ENCODE results near the gene PLEKHG3. TPM values are rescaled to one million over a fixed set of nuclear protein-coding genes. Genes with fewer than 3 reads are reported as not detected.

PLEKHG3 gene
- total RNA-seq, 1 donor from 2014 or later: 22.0 TPM

- intact Hi-C loops (cut with micrococcal nuclease): no loop called here
- ATAC-seq: no peak
- no peak for DNase-seq
Measured at GRCh38 chr14:64768401-64769095, 64.3 kb downstream of the PLEKHG3 start.

GRCh38 chr14:64769096-64770020 is 65.1 kb downstream of the PLEKHG3 start:
- no peak for DNase-seq
- no peak for ATAC-seq
- intact Hi-C loops (cut with micrococcal nuclease): no loop called here

- ATAC-seq: no peak
- no peak for DNase-seq
- intact Hi-C loops (cut with micrococcal nuclease): no loop called here
Measured at GRCh38 chr14:64770751-64771150, 66.5 kb downstream of the PLEKHG3 start.

GRCh38 chr14:64771161-64771560 is 66.9 kb downstream of the PLEKHG3 start:
- ATAC-seq: no peak
- intact Hi-C loops (cut with micrococcal nuclease): no loop called here
- DNase-seq: no peak

GRCh38 chr14:64772397-64772950 is 68.2 kb downstream of the PLEKHG3 start:
- intact Hi-C loops (cut with micrococcal nuclease): no loop called here
- DNase-seq (no peak), ATAC-seq (no peak)

DNA sequence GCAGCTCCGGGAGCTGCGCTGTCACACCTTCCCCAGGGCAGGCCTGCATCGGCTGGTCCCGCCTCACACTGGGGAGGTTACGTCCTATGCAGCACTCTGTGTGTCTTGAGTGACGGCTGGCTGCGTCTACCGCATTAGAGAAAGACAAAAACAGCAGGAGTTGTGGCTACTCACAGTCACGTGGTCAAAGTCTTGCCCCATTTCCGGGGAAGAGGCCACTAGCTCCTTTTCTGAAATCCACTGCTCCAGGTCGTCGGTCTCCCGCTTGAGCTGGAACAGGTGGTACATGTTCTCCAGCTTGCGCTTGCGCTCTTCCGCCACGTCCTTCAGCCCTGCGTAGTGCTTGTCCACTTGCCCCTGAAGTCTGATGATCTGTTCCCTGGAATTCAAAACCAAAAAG is 68.8 kb downstream of the PLEKHG3 start:
- intact Hi-C loops (cut with micrococcal nuclease): no loop called here
- ATAC-seq: no peak
- no peak for DNase-seq

DNA sequence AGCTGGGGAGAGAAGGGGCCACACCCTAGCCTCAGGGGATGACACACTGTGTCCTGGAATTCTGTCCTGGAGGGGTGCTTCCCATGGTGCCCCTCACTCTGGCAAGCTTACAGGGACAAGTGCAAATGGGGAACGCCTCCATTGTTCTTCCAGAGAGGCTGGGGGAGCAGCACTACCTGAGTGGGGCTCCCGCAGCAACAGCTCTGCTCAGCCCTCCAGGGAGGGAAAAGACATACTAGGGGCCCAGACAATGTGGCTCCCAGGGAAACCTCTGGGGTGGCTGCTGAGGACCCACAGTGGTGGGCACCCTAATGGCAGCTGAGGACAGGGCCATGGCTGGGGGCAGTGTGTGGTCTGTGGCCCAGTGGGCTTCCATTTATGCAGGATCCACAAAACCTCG is 69.4 kb downstream of the PLEKHG3 start:
- intact Hi-C loops (cut with micrococcal nuclease): no loop called here
- DNase-seq (no peak), ATAC-seq (no peak)

DNA sequence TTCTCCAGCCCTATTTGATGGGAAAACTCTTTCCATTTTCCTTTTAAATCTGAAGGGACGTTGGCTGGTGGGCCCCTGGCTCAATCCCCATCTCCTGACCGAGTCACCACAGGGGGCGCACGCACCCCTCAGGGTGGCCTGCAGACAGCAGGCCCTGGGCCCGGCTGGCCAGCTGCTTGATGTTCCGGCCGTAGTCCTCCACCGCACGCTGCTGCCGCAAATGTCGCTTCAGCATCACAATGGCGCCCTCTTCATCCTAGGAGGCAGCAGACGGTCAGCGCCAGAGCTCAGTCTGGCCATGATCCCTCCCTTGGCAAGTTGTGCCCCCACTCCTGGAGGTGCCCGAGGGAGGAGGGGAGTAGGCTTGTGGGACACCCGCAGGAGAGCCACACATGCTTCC is 70.0 kb downstream of the PLEKHG3 start:
- ATAC-seq (no peak), DNase-seq (no peak)
- intact Hi-C loops (cut with micrococcal nuclease): no loop called here

DNA sequence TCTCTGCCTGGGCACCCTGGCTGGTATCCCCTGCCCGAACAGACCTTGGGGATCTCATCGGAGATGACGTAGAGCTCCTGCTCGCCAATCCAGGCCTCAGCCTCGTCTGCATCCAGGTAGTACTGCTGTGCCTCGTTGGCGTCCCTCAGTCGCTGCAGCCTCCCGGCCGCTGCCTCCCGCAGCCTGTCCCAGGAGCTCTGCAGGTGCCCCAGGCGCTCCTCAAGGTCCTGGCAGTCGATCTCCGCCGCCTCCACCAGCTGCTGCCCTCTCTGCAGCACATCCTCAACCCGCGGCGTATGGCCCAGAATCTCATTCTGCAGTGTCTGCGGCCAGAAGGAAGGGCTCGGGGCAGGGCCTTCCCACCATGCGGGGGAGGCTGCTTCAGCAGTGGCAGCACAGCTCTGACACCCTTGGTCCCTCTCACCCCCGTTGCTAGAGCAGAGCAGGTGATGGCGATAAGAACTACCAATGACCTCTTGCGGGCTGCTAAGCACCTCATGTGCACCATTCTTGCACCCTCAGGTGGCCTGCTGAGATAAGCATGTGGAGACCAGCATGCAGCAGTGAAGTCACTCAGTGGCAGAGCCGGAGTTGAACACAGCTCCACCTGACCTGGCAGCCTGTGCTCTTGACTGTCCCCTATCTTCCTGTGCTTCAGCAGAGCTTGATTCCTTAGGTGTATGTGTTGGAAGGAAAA is 71.0 kb downstream of the PLEKHG3 start:
- DNase-seq: no peak
- intact Hi-C loops (cut with micrococcal nuclease): no loop called here

GRCh38 chr14:64777461-64777860 is 73.2 kb downstream of the PLEKHG3 start:
- intact Hi-C loops (cut with micrococcal nuclease): no loop called here
- ATAC-seq: no peak
- DNase-seq: no peak

More for the DNA sequence above, 71.0 kb downstream of the PLEKHG3 start:
- ATAC-seq: no peak

- DNase-seq (peak; percentile 62), ATAC-seq (peak; percentile 83)
- intact Hi-C loops (cut with micrococcal nuclease): no loop called here
Measured at GRCh38 chr14:64778104-64778754, 74.0 kb downstream of the PLEKHG3 start.

DNA sequence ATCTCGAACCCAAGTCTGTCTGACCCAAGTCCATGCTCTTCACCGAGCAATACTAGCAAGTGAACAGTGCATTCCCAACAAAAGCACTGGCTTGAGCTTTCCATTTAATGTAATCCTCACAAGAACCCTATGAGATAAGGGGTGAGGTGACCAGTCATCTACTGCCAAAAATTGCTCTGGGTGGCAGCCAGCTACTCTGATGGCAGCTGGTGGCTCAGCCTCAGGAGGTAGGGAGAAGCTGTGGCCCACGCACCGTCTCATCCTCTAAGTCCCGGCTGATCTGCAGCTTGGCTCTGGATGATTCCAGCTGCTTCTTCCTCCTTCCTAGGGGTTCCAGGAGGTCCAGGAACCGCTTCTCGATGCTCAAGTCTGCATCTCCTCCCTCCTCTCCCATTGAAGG is 75.2 kb downstream of the PLEKHG3 start:
- ATAC-seq (peak; percentile 87), DNase-seq (peak; percentile 76)
- intact Hi-C loops (cut with micrococcal nuclease): no loop called here

DNA sequence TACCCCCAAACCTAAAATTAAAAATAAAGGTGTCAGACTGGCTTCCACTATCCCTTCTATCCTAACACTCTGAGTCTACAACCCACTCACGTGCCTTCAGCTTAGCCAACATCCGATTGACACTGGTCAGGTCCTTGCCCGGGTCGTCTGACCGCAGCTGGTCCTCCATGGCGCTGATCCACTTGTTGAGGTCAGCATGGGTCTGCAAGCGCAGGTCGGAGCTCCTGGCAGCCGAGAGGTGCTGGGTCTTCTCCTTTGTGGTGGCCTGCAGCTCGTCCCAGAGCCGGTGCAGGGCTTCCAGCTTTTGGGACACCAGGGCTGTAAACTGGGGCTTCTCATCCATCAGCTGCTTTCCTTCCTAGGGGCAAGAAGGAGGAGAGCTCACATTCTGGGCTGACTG is 78.0 kb downstream of the PLEKHG3 start:
- DNase-seq (no peak), ATAC-seq (no peak)
- intact Hi-C loops (cut with micrococcal nuclease): no loop called here

GRCh38 chr14:64784006-64784405 is 79.8 kb downstream of the PLEKHG3 start:
- DNase-seq (no peak), ATAC-seq (no peak)
- intact Hi-C loops (cut with micrococcal nuclease): no loop called here

DNA sequence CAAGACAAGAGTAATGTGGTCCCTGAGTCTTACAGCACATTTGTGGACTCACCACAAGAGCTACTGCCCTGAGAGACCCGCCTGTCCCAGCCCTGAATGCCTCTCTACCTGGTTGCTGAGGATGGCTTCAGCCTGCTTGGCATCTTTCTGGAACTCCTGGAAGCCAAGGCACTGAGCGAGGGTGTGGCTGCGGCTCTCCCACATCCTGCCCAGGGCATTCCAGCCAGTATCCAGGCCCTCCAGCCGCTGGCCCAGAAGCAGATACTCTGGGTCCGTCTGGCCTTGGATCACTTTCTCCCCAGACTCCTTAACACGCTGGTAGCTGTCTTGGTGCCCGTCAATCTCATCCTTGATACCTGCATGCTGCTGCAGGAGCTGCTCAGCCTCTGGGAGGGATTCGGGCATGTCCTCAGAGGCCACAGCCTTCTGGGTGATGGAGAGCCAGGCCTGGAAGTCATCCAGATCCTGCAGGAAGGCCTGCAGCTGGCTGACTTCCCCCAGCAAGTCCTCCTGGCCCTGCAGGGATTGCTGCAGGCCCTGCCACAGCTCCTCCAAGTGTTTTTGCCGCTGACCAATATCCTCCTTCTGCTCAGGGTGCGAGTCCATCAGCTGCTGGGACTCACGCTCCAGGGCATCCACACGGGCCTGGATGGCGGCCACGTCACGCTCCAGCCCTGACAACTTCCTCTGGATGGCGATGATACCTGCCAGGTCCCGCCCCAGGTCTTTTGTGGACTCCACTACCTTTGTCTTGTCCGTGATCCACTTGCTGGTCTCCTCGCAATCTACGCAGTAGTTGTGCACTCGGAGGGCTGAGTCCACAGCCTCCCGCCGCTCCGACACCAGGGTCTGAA is 82.3 kb downstream of the PLEKHG3 start:
- peak; percentile 73 for ATAC-seq
- peak; percentile 57 for DNase-seq
- intact Hi-C loops (cut with micrococcal nuclease): no loop called here

DNA sequence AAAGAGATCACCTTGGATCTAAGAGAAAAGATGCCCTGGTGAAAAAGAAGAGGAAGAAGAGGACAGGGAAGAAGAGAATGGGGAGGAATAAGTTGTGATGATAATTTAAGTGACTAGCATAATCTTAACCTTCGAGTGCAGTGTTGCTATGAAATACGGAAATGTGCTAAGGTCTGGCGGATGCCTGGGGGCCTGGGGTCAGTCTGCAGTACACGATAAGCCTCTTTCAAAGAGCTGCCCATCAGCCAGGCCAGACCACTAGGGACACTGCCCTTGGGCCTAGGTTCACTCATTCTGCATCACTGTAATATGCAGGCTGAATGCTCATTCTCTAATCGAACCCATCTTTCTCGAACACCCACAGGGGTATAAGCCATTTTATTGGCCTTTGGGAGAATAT is 83.4 kb downstream of the PLEKHG3 start:
- no peak for DNase-seq
- ATAC-seq: no peak
- intact Hi-C loops (cut with micrococcal nuclease): no loop called here

GRCh38 chr14:64788706-64789105 is 84.5 kb downstream of the PLEKHG3 start:
- intact Hi-C loops (cut with micrococcal nuclease): no loop called here
- no peak for DNase-seq
- no peak for ATAC-seq

- ATAC-seq (no peak), DNase-seq (no peak)
- intact Hi-C loops (cut with micrococcal nuclease): no loop called here
Measured at GRCh38 chr14:64789696-64790095, 85.5 kb downstream of the PLEKHG3 start.

All from left ventricle myocardium superior (tissue), 1 donor.